SH-SY5Y (cell line): Measurements from ENCODE around the gene SPATA2L.

Experiments
- GATA2 ChIP-seq: IDR thresholded peaks from 2 replicates; pipeline ENCODE4 v1.6.1; 2011; ENCODE audit warnings: mild to moderate bottlenecking, low read depth, low read length
- GATA3 ChIP-seq: IDR thresholded peaks from 2 replicates; pipeline ENCODE4 v1.6.1; 2011; ENCODE audit warnings: low read depth, mild to moderate bottlenecking, low read length, moderate library complexity

The SPATA2L gene

DNA sequence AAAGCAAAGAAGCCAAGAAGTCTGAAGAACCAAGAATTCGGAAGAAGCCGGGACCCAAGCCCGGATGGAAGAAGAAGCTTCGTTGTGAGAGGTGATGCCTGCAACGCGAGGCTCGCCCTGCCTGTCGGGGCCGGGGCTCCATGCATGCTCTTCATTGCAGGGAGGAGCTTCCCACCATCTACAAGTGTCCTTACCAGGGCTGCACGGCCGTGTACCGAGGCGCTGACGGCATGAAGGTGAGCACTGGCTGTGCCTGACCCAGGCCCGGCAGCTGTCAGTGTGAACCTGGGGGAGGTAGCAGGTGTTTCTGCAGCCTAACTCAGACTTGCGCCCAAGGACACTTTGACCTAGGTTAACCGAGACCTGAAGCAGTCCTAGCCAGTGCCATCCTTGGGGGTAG lies 31.8 kb upstream of the SPATA2L start:
- TF ChIP-seq GATA3 = no peak
- no peak for TF ChIP-seq GATA2

DNA sequence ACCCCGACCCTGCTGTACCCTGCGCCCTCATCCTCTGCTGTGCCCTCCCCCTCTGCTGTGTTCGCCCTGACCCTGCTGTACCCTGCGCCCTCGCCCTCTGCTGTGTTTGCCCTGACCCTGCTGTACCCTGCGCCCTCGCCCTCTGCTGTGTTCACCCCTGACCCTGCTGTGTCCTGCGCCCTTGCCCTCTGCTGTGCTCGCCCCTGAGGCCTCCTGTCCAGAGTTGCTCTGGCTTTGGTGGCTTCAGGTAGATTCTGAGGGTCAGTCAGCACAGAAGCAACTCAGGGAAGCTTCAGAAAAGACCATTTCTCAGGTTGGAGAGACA lies 31.4 kb upstream of the SPATA2L start:
- no peak for TF ChIP-seq GATA3
- no peak for TF ChIP-seq GATA2

DNA sequence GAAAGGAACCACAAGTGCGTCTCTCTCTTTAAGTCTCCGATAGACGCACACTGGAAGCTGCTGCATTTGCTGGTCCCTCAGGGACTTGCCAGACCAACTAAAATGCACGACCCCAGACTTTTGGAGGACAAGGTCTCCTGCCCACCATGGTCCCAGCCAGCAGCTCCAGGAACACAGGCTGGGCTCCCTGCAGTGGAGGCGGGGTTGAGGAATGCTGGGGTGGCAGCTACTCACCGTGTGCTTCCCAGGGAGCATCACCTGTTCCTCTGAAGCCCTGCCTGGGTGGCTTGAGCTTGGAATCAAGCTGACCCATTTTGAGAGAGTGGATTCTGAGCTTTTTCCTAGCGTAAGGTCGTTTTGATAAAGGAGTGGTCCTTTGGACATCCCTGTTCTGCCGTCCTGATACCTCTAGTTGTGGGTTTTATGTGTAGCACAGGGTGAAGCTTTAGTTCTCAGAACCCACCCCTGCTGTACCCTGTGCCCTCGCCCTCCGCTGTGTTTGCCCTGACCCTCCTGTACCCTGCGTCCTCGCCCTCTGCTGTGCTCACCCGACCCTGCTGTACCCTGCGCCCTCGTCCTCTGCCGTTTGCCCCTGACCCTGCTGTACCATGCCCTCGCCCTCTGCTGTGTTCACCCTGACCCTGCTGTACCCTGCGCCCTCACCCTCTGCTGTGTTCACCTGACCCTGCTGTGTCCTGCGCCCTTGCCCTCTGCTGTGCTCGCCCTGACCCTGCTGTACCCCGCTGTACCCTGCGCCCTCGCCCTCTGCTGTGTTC lies 30.8 kb upstream of the SPATA2L start:
- TF ChIP-seq GATA3 (no peak), GATA2 (no peak)

DNA sequence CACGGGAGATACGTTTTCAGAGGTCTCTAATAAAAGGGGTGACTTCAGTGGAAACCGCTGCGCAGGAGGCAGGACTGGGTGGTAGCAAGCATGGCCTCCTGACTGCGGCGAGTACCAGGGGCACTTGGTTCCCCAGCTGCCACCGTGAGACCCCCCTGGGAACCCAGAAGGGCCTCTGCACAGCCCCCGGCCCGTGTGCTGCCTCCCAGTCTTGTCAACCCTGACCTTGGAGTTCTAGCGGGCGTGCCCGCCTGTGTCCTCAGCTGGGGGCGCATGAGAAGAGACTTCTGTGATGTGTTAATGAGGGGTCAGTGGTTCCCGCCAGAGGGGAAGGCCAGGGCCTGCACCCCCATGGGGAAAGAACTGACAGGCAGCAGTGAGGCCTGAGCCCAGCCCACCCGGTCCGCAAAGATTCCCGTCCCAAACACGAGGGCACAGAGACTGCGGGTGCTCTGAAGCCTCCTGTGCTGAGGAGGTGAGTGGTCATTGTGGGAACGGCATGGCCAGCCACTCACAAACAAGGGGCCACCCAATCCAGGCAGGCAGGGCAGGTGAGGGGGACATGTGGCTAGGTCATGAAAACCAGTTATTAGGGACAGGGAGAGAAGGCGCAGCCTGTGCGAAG lies 29.2 kb upstream of the SPATA2L start:
- TF ChIP-seq GATA3 = no peak
- TF ChIP-seq GATA2 = no peak

DNA sequence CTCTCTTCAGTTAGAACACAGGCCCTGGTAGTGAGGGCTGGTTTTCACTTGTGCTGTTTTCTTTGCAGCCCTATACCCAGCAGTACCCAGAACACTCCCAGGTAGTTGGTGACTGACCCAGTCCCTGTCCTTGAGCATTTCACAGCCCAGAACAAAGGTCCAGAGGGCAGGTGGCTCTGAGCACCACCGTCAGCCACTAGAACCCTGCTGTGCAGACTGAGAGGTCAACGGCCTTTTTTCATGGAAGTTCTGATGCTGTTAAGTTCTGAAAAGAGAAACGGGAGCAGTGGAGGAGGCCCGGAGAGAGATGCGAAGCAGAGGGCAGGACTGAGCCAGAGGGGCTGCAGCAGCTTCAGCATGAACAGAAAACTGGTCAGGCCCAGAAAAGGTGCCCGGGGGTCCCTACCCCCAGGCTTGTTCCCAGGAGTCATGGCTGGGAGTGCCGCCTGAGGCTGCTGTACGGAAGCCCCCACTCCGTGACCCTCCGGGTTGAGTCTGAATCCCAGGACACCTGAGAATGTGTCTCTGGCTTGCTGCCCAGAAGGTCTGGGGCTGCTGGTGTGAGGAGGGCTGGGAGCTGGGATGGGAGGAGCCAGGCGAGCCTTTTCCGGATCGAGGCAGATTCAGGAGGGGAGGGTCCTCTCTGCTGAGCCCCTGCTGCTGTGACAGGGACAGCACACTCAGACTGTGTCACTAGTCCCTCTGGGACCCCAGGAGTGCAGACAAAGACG lies 28.5 kb upstream of the SPATA2L start:
- TF ChIP-seq GATA2 (no peak), GATA3 (no peak)

DNA sequence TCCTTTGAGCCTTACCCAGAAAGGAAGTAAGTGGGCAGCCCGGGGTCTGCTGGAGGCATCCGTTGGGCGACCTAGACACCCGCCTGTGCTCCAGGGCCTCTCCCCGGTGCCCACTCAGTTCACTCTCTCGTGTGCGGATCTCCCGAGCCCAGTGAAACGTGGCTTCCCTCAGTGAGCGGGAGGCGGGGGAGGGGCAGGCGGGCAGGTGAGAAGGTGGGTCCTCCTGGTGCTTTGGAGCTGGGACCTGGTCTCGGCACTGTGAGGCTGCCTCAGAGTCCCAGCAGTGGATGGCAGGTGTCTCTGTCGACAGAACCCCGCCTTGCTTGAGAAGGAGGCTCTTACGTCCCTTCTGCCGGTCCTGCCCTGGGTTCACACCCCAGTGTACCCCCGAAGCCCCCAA lies 27.8 kb upstream of the SPATA2L start:
- TF ChIP-seq GATA2 = no peak
- TF ChIP-seq GATA3 = no peak

DNA sequence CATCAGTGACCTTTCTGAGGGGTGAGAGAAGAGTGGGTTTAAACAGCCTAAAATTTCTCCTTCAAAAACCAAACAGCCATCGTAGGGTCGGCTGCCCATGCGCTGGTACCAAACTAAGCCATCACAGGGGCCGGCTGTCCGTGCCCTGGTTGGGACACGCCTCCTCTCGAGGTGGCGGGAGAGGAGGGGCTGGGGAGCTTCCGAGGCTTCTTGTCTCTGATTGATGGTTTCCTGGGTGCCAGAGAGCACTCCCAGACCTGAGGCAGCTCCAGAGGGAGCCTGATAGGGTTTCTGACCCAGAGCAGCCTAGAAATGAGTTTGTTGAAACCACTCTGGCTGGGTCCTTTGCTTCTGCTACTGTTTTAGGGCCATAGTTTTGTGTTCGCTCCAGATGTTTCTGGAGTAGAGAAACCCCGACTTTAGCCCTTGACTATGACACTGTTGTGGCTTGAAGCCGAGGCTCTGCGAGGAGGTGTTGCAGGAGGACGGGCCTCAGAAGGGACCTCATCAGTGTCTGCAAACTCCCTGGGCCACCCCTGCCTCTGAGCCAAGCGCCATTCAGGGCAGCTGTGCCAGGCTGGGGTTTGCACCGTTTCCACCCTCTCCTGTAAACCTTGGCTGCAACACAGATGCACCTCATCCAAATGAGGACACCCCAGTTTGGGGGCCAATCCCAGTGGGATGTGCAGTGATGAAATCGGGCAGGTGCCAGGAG lies 26.1 kb upstream of the SPATA2L start:
- TF ChIP-seq GATA3 (no peak), GATA2 (no peak)

DNA sequence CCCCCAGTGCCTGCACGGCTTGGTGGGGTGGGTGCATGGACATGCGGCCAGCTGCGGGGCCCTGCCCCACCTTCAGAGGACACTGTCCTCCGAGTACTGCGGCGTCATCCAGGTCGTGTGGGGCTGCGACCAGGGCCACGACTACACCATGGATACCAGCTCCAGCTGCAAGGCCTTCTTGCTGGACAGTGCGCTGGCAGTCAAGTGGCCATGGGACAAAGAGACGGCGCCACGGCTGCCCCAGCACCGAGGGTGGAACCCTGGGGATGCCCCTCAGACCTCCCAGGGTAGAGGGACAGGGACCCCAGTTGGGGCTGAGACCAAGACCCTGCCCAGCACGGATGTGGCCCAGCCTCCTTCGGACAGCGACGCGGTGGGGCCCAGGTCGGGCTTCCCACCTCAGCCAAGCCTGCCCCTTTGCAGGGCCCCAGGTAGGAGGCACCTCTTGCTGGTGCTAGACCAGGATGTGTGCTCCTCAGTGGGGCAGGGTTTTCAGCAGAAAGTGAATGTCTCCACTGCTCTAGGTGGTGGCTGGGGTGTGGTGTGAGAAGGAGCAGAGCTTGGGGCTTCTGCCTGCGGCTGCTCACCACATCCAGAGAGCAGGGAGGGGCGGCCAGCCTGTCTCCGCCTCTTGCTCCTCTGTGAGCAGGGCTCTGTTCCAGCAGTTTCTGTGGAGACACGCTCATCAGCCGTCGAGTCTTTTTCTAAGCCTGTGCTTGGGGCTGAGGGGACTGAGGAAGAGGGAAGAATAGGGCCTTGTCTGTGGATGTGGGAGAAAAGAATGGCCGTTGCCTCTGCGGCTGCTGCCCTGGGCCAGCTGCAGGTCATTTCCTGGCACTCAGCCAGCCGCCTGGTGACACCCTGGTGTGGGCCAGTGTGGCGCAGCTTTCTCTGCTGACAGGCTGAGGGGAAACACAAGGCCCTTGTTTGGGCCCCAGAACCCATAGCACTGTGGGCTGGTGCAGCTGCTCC lies 22.1 kb upstream of the SPATA2L start:
- TF ChIP-seq GATA3 (no peak), GATA2 (no peak)

DNA sequence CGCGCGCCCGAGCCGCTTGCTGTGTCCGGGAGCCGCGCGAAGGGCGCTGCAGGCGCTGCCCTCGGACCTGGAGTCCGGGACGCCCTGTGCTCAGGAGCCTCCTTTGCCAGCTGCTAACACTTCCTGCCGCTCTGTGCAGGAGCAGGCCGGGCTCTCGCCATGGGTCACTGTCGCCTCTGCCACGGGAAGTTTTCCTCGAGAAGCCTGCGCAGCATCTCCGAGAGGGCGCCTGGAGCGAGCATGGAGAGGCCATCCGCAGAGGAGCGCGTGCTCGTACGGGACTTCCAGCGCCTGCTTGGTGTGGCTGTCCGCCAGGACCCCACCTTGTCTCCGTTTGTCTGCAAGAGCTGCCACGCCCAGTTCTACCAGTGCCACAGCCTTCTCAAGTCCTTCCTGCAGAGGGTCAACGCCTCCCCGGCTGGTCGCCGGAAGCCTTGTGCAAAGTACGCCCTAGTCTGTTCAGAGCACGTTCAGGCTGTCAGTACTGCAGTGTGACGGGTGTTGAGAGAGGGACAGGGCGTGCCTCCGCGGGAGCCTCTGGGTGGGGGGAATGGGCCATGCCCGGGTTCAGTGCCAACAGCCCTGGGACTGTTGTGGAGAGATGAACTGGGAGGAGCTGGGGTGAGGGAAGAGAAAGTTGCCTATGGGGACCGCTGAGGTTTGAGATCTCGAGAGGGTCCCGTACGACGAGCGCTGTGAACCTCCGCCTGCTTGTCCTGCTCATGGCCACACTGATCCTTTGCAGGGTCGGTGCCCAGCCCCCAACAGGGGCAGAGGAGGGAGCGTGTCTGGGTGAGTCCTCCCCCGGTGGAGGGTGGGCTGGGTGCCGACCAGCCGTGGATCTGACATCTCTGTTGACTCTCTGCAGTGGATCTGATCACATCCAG lies 21.1 kb upstream of the SPATA2L start:
- TF ChIP-seq GATA3 = no peak
- no peak for TF ChIP-seq GATA2

DNA sequence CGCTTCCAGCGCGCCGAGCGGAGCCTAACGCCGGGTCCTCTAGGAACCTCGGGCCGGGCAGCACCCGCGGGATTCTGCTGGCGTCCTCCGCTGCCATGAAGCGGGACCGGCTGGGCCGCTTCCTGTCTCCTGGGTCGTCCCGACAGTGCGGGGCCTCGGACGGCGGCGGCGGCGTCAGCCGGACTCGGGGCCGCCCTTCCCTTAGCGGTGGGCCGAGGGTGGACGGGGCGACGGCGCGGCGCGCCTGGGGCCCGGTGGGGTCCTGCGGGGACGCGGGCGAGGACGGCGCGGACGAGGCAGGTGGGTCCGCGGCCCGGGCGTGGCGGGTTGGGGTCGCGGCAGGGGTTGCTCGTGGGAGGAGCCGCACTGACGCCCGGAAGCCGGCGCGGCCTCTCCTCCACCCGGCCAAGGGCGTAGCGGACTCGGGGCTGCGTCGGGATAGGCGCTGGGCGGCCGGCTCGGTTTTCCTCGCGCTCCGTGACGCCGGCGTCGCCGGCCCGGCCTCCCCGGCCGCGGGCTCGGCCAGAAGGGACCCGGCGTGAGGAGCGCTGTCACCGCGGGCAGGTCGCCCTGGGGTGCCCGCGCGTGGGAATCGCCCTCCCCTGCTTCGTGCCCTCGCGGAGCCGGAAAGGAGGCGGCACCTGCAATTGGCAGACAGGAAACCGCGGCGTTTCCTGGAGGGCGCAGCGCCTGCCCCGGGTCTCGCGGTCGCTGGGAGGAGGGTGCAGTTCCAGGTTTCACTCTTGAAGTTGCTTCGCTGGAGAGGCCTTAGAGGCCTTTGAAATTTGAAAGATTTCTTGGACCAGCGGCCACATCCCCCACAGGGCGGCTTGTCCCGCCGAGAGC lies 20.3 kb upstream of the SPATA2L start:
- TF ChIP-seq GATA3 (no peak), GATA2 (no peak)

DNA sequence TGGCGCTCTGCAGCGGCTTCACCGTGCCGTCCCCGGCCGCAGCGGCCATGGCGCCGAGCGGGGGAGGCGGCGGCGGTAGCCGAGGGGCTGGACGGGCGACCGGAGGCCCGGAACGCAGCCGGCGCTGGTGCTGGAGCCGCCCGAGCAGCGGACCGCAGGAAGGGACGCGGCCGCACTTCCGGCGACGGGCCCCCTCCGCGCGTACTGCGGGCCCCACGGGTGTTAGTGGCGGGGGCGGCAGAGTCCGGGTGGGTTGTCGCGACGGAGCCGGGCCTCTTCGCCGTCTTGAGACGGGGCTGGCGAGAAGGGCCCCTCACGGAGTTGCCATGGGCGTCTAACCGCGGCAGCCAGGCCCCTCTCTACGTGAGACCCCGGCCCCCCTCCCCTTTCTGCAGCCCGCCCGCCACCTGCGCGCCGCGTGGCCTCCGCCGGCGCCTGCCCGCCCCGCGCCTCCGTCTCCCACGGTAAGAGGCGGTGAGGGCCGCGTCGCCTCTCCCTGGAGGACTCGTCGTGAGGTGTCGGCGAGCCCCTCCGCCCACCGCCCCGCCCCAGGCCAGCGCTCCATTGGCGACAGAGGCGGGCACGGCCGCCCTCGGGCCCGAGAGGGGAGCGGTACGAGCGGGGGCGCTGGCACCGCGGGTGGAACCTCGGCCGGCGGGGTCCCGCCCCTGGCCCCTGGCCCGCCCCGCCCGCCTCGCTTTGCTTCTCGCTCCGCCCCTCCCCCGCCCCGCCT lies 19.5 kb upstream of the SPATA2L start, which contains the start of the genes VPS9D1 and ZNF276:
VPS9D1 (minus strand) TSS at position 86 of the 733 bp plus-strand sequence; CDS start at position 49, 37 bp downstream.
ZNF276 (plus strand) TSS at position 725 of the 733 bp plus-strand sequence. CDS start 104 bp downstream, outside the sequence.
- TF ChIP-seq GATA3 (no peak), GATA2 (no peak)

DNA sequence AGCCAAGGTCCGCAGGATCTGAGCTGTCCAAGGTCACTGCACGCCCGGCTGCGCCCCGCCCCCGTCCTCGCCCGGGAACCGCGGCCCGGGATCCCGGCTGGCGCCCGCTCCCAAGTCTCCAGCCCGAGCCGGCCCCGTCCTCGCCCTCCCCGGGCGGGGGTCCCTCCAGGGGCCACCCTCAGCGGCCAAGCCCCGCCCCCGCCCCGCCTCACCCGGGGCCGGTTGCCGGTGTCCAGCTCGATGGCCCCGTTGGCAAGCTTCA lies 19.0 kb upstream of the SPATA2L start:
- no peak for TF ChIP-seq GATA3
- no peak for TF ChIP-seq GATA2
